Measurements from ENCODE around the gene SPCS2.

GRCh38 chr11:74936976-74937375, 12.1 kb upstream of the SPCS2 start:
- TF ChIP-seq ZNF219 (CRISPR knock-in tag; IDR thresholded peaks at IDR 0.05; ENCODE audit: borderline replicate concordance) (no peak), NFYB (CRISPR knock-in tag; conservative IDR thresholded peaks at IDR 0.05; ENCODE audit: low read depth) (no peak), CTCF (IDR thresholded peaks at IDR 0.05) (no peak), ATF1 (CRISPR knock-in tag; IDR thresholded peaks at IDR 0.05) (no peak), PRRX2 (CRISPR knock-in tag; IDR thresholded peaks at IDR 0.05) (no peak), FOXJ3 (CRISPR knock-in tag; IDR thresholded peaks at IDR 0.05; ENCODE audit: borderline replicate concordance) (no peak), CREB1 (CRISPR knock-in tag; IDR thresholded peaks at IDR 0.05) (no peak), CBFB (CRISPR knock-in tag; IDR thresholded peaks at IDR 0.05; ENCODE audit: low read depth) (no peak), HMGA2 (CRISPR knock-in tag; IDR thresholded peaks at IDR 0.05) (no peak), FOXP1 (CRISPR knock-in tag; IDR thresholded peaks at IDR 0.05; ENCODE audit: borderline replicate concordance) (no peak)
- TF ChIP-seq, protein P1, sequence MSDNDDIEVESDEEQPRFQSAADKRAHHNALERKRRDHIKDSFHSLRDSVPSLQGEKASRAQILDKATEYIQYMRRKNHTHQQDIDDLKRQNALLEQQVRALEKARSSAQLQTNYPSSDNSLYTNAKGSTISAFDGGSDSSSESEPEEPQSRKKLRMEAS (CRISPR knock-in tag; IDR thresholded peaks at IDR 0.05): no peak
- TF ChIP-seq, protein P2, sequence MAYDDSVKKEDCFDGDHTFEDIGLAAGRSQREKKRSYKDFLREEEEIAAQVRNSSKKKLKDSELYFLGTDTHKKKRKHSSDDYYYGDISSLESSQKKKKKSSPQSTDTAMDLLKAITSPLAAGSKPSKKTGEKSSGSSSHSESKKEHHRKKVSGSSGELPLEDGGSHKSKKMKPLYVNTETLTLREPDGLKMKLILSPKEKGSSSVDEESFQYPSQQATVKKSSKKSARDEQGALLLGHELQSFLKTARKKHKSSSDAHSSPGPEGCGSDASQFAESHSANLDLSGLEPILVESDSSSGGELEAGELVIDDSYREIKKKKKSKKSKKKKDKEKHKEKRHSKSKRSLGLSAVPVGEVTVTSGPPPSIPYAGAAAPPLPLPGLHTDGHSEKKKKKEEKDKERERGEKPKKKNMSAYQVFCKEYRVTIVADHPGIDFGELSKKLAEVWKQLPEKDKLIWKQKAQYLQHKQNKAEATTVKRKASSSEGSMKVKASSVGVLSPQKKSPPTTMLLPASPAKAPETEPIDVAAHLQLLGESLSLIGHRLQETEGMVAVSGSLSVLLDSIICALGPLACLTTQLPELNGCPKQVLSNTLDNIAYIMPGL (CRISPR knock-in tag; IDR thresholded peaks at IDR 0.05): no peak
